ENCODE data around the gene GNAT3. TPM values are rescaled to one million over a fixed set of nuclear protein-coding genes. Genes with fewer than 3 reads are reported as not detected.

GNAT3 gene
- total RNA-seq, 2 experiments from 2014 or later, result not detected

DNA sequence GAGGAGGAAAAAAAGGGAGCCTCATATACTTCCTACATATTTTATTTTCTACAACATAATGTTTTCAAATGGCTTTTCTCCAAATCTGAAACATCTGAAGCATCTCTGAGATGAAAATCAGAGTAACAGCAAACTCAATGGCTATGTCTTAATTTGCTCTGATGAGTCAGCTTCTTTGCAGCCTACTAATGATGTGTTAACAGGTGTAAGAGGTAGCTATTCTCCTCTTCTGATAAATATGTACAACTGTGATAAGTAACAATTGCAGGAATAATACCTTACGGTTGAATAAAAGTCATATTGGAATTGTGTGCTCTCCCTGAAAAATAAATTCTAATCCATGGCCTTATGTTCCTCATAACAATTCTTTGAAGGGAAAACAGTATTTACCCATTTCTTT is 45.2 kb downstream of the GNAT3 start:
- intact Hi-C loops (cut with DNase I, micrococcal nuclease), result no loop called here
- no peak overlapping the region for H3K4me3 Mint-ChIP-seq
- ATAC-seq (ENCODE audit: poor library complexity), result no peak
- H3K9me3 ChIP-seq (ENCODE audit: control insufficient read depth in 1 of 2, insufficient read depth in 1 of 2, low read length in 2 of 2), result no peaks in the 10 kb centered on the region
- H3K4me3 ChIP-seq (ENCODE audit: low read length), result no peak overlapping the region
- TF ChIP-seq, protein P1, sequence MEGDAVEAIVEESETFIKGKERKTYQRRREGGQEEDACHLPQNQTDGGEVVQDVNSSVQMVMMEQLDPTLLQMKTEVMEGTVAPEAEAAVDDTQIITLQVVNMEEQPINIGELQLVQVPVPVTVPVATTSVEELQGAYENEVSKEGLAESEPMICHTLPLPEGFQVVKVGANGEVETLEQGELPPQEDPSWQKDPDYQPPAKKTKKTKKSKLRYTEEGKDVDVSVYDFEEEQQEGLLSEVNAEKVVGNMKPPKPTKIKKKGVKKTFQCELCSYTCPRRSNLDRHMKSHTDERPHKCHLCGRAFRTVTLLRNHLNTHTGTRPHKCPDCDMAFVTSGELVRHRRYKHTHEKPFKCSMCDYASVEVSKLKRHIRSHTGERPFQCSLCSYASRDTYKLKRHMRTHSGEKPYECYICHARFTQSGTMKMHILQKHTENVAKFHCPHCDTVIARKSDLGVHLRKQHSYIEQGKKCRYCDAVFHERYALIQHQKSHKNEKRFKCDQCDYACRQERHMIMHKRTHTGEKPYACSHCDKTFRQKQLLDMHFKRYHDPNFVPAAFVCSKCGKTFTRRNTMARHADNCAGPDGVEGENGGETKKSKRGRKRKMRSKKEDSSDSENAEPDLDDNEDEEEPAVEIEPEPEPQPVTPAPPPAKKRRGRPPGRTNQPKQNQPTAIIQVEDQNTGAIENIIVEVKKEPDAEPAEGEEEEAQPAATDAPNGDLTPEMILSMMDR (IDR thresholded peaks at IDR 0.05), result no peak
- DNase-seq, result no peak
- no peaks in the 10 kb centered on the region for H3K36me3 Mint-ChIP-seq (ENCODE audit: low read depth)
- no peak overlapping the region for H3K27ac Mint-ChIP-seq
- no peak overlapping the region for H3K27ac ChIP-seq (ENCODE audit: low read depth in 1 of 2, low read length in 2 of 2)
- no peaks in the 10 kb centered on the region for H3K4me1 Mint-ChIP-seq (ENCODE audit: low read depth)
- no peaks in the 10 kb centered on the region for H3K9me3 Mint-ChIP-seq
- no peaks in the 10 kb centered on the region for H3K36me3 ChIP-seq (ENCODE audit: insufficient read depth, low read length)
- no peaks in the 10 kb centered on the region for H3K27me3 Mint-ChIP-seq
- H3K4me1 ChIP-seq (ENCODE audit: insufficient read depth, low read length), result no peaks in the 10 kb centered on the region
- CTCF ChIA-PET, result no interaction called here
- H3K27me3 ChIP-seq (ENCODE audit: control insufficient read depth in 1 of 2, insufficient read depth in 2 of 2, low read length in 2 of 2), result no peaks in the 10 kb centered on the region
- POLR2A ChIA-PET, result no interaction called here

DNA sequence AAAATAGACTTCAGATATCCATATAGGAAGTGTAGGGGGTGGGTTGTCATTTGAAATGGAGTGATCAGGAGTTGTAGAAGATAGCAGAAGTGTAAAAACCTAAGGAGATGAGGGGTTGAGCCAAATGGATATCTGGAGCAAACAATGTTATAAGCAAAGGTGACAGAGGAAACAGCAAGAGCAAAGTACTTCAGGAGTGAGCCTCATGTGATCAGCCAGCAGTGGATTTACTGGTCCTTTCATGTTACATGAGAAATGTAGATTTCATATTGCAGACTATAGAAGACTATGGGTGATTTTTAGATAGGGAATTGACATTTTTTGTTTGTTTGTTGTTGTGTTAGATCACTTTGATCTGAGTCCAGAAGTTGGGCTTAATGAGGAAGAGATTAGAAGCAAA is 47.7 kb downstream of the GNAT3 start:
- Histone ChIP-seq H3K4me1 (ENCODE audit: insufficient read depth, low read length) (no peaks in the 10 kb centered on the region), H3K36me3 (ENCODE audit: insufficient read depth, low read length) (no peaks in the 10 kb centered on the region), H3K9me3 (ENCODE audit: control insufficient read depth in 1 of 2, insufficient read depth in 1 of 2, low read length in 2 of 2) (peaks cover 0 to 7% of the 10 kb centered on the region in 2 experiments), H3K27ac (ENCODE audit: low read depth in 1 of 2, low read length in 2 of 2) (no peak overlapping the region), H3K27me3 (ENCODE audit: control insufficient read depth in 1 of 2, insufficient read depth in 2 of 2, low read length in 2 of 2) (no peaks in the 10 kb centered on the region), H3K4me3 (ENCODE audit: low read length) (no peak overlapping the region)
- DNase-seq (no peak), ATAC-seq (ENCODE audit: poor library complexity) (no peak)
- intact Hi-C loops (cut with DNase I, micrococcal nuclease), result no loop called here
- H3K36me3 Mint-ChIP-seq (ENCODE audit: low read depth), result no peaks in the 10 kb centered on the region
- H3K9me3 Mint-ChIP-seq, result no peaks in the 10 kb centered on the region
- TF ChIP-seq, protein P1 (IDR thresholded peaks at IDR 0.05), result no peak
- no peak overlapping the region for H3K4me3 Mint-ChIP-seq
- no peaks in the 10 kb centered on the region for H3K4me1 Mint-ChIP-seq (ENCODE audit: low read depth)
- CTCF ChIA-PET, result no interaction called here
- no peak overlapping the region for H3K27ac Mint-ChIP-seq
- POLR2A ChIA-PET, result no interaction called here
- no peaks in the 10 kb centered on the region for H3K27me3 Mint-ChIP-seq

DNA sequence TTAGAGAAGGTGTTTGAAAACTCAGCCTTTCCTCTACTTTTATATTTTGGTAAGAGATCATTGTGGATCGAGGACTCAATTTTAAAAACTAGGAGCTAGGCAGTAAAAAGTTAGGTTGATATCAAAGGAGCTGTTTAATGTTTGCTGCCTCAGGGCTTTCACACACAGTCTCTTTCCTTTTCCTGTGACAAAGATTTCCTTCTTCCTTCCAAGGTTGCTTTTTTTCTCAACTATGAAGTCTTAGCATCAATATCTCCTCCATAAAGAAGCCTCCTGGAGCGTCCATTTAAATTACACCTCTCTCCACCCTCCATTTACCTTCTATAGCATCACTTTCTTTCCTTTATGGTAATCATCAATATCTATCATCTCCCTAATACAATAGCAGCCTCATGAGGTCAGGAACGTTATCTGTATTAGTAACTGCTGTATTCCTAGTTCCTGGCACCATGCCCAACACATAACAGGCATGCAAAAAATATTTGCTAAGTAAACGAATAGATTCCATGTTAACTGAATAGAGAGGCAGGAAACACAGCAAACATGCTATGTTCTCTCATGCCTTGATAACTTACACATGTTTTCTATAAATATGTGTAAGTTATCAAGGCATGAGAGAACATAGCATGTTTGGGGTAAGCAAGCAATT is 48.5 kb downstream of the GNAT3 start:
- Mint-ChIP-seq H3K36me3 (ENCODE audit: low read depth) (no peaks in the 10 kb centered on the region), H3K27me3 (no peaks in the 10 kb centered on the region), H3K27ac (no peak overlapping the region), H3K4me3 (no peak overlapping the region), H3K4me1 (ENCODE audit: low read depth) (no peaks in the 10 kb centered on the region), H3K9me3 (no peaks in the 10 kb centered on the region)
- TF ChIP-seq, protein P1 (IDR thresholded peaks at IDR 0.05), result no peak
- no peaks in the 10 kb centered on the region for H3K4me1 ChIP-seq (ENCODE audit: insufficient read depth, low read length)
- H3K9me3 ChIP-seq (ENCODE audit: control insufficient read depth in 1 of 2, insufficient read depth in 1 of 2, low read length in 2 of 2), result peaks cover 0 to 7% of the 10 kb centered on the region in 2 experiments
- DNase-seq (no peak), ATAC-seq (ENCODE audit: poor library complexity) (no peak)
- no peaks in the 10 kb centered on the region for H3K36me3 ChIP-seq (ENCODE audit: insufficient read depth, low read length)
- no peaks in the 10 kb centered on the region for H3K27me3 ChIP-seq (ENCODE audit: control insufficient read depth in 1 of 2, insufficient read depth in 2 of 2, low read length in 2 of 2)
- intact Hi-C loops (cut with DNase I, micrococcal nuclease), result no loop called here
- H3K4me3 ChIP-seq (ENCODE audit: low read length), result no peak overlapping the region
- ChIA-PET CTCF (no interaction called here), POLR2A (no interaction called here)
- no peak overlapping the region for H3K27ac ChIP-seq (ENCODE audit: low read depth in 1 of 2, low read length in 2 of 2)
